LNCaP clone FGC (cell line): ENCODE data around the gene ARFGEF2.

Experiments
- DNase-seq: peaks from one replicate; pipeline ENCODE4 v3.0.0-alpha.2; 2011; ENCODE audit warnings: low read depth
- H3K4me3 ChIP-seq: 2 replicates; pipeline ENCODE4 v1.5.1; 2011; ENCODE audit warnings: mild to moderate bottlenecking, low read depth, low read length, control low read depth
- TF ChIP-seq, protein P1 (sequence below): IDR thresholded peaks from 2 replicates; pipeline ENCODE4 v1.5.1; 2012; ENCODE audit warnings: mild to moderate bottlenecking; ENCODE audit not compliant: control insufficient read depth, insufficient read depth; ENCODE audit errors: extremely low read depth

The ARFGEF2 gene

GRCh38 chr20:48891235-48892048, 30.1 kb upstream of the ARFGEF2 start:
- no peak for DNase-seq
- no peak overlapping the region for H3K4me3 ChIP-seq
- TF ChIP-seq, protein P1, sequence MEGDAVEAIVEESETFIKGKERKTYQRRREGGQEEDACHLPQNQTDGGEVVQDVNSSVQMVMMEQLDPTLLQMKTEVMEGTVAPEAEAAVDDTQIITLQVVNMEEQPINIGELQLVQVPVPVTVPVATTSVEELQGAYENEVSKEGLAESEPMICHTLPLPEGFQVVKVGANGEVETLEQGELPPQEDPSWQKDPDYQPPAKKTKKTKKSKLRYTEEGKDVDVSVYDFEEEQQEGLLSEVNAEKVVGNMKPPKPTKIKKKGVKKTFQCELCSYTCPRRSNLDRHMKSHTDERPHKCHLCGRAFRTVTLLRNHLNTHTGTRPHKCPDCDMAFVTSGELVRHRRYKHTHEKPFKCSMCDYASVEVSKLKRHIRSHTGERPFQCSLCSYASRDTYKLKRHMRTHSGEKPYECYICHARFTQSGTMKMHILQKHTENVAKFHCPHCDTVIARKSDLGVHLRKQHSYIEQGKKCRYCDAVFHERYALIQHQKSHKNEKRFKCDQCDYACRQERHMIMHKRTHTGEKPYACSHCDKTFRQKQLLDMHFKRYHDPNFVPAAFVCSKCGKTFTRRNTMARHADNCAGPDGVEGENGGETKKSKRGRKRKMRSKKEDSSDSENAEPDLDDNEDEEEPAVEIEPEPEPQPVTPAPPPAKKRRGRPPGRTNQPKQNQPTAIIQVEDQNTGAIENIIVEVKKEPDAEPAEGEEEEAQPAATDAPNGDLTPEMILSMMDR = no peak

- DNase-seq = no peak
- TF ChIP-seq, protein P1 = no peak
- no peak overlapping the region for H3K4me3 ChIP-seq
These were observed 29.5 kb upstream of the ARFGEF2 start for GRCh38 chr20:48892049-48892470.

- TF ChIP-seq, protein P1 = no peak
- H3K4me3 ChIP-seq = no peak overlapping the region
- no peak for DNase-seq
These were observed 28.6 kb upstream of the ARFGEF2 start for GRCh38 chr20:48892891-48893290.

GRCh38 chr20:48893374-48893773, 28.1 kb upstream of the ARFGEF2 start:
- H3K4me3 ChIP-seq = no peak overlapping the region
- TF ChIP-seq, protein P1 = no peak
- DNase-seq = no peak

DNA sequence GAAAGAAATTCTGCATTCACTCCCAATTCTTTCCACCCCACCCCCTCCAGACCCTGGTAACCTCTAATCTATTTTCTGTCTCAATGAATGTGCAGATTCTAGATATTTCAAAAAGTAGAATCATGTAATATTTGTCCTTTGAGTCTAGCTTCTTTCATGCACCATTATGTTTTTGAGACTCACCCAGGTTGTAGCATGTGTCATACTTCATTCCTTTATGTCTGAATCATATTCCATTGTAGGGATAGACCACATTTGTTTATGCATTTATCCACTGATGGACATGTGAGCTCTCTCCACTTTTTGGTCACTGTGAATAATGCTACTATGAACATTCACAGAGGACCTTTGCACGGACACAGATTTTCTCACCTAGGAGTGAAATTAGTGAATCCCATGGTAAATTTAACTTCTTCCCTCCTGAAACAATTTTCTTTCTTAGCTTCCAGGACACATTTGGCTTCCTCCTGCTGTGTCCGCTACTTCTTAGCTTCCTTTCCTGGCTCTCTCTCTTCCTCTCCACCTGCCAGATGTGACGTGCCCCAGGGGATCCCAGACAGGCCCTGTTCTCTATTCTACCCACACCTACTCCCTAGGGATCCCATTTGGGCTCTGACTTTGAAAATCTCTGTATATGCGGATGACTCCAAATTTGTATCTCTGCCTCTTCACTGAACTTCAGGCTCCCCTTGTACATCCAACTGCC, 24.1 kb upstream of the ARFGEF2 start:
- TF ChIP-seq, protein P1 = no peak
- DNase-seq = no peak
- no peak overlapping the region for H3K4me3 ChIP-seq

- TF ChIP-seq, protein P1 = no peak
- H3K4me3 ChIP-seq = no peak overlapping the region
- DNase-seq = no peak
These were observed 23.3 kb upstream of the ARFGEF2 start for GRCh38 chr20:48898210-48898609.
